OCI-LY1 (cell line): ENCODE results near the gene EPC2.

Source experiments
- H2AFZ ChIP-seq: fragments of 200-600 bp; sonication (generic), shearing (Covaris generic); 2 replicates; pipeline ENCODE4 v1.6.0; 2014; ENCODE audit warnings: antibody characterized with exemption, mild to moderate bottlenecking, low read length
- H3F3A ChIP-seq: fragments of 200-600 bp; sonication (generic), shearing (Covaris generic); 2 replicates; pipeline ENCODE4 v1.6.0; 2014; ENCODE audit warnings: mild to moderate bottlenecking, antibody characterized with exemption, low read length, moderate library complexity; ENCODE audit not compliant: insufficient read depth
- H3K27ac ChIP-seq: fragments of 200-600 bp; sonication (generic); 2 replicates; pipeline ENCODE4 v1.5.1; 2014; ENCODE audit warnings: low read length, mixed run types, mild to moderate bottlenecking, low read depth; ENCODE audit not compliant: poor library complexity, severe bottlenecking
- H3K27me3 ChIP-seq: fragments of 200-600 bp; sonication (generic); 2 replicates; pipeline ENCODE4 v1.6.0; 2014; ENCODE audit warnings: antibody characterized with exemption, mild to moderate bottlenecking, low read length, moderate library complexity; ENCODE audit not compliant: insufficient read depth
- H3K36me3 ChIP-seq: fragments of 200-600 bp; sonication (generic); 2 replicates; pipeline ENCODE4 v1.6.1; 2014; ENCODE audit warnings: mild to moderate bottlenecking, antibody characterized with exemption, low read length, moderate library complexity, mixed read lengths; ENCODE audit not compliant: insufficient read depth
- H3K4me1 ChIP-seq: fragments of 200-600 bp; sonication (generic); 2 replicates; pipeline ENCODE4 v1.5.1; 2014; ENCODE audit warnings: mild to moderate bottlenecking, low read length, moderate library complexity; ENCODE audit not compliant: insufficient read depth, severe bottlenecking
- H3K4me2 ChIP-seq: fragments of 200-600 bp; sonication (generic), shearing (Covaris generic); 2 replicates; pipeline ENCODE4 v1.6.1; 2014; ENCODE audit warnings: low read length
- H3K4me3 ChIP-seq: fragments of 200-600 bp; sonication (generic); 2 replicates; pipeline ENCODE4 v1.5.1; 2014; ENCODE audit warnings: low read length, low read depth, mild to moderate bottlenecking, mixed read lengths; ENCODE audit not compliant: poor library complexity, severe bottlenecking
- H3K79me2 ChIP-seq: fragments of 200-600 bp; shearing (Covaris generic); 2 replicates; pipeline ENCODE4 v1.6.1; 2016; ENCODE audit warnings: mixed run types, low read length, mixed read lengths; ENCODE audit not compliant: insufficient read depth
- H3K9ac ChIP-seq: fragments of 200-600 bp; sonication (generic), shearing (Covaris generic); 2 replicates; pipeline ENCODE4 v1.6.1; 2014; ENCODE audit warnings: mild to moderate bottlenecking, low read length, mixed read lengths
- H3K9me2 ChIP-seq: fragments of 200-600 bp; sonication (generic), shearing (Covaris generic); 2 replicates; pipeline ENCODE4 v1.6.1; 2014; ENCODE audit warnings: low read depth, mild to moderate bottlenecking, low read length, mixed read lengths
- H3K9me3 ChIP-seq: fragments of 200-600 bp; shearing (Covaris generic); 2 replicates; pipeline ENCODE4 v1.6.1; 2014; ENCODE audit warnings: low read length, mixed read lengths
- H4K20me1 ChIP-seq: fragments of 200-600 bp; sonication (generic), shearing (Covaris generic); 2 replicates; pipeline ENCODE4 v1.6.0; 2016; ENCODE audit warnings: mild to moderate bottlenecking, low read length; ENCODE audit not compliant: insufficient read depth
- EZH2 ChIP-seq: fragments of 200-600 bp; sonication (generic), shearing (Covaris generic); IDR thresholded peaks from 2 replicates; pipeline ENCODE4 v1.8.0; 2017; ENCODE audit warnings: borderline replicate concordance, mixed run types, mild to moderate bottlenecking, antibody characterized with exemption, low read length, moderate library complexity, mixed read lengths
- TF ChIP-seq, protein P1 (sequence below): fragments of 200-600 bp; sonication (generic), shearing (Covaris generic); IDR thresholded peaks from 2 replicates; pipeline ENCODE4 v1.5.1; 2017; ENCODE audit warnings: mild to moderate bottlenecking, antibody characterized with exemption, low read length, moderate library complexity, mixed read lengths

Gene EPC2

DNA sequence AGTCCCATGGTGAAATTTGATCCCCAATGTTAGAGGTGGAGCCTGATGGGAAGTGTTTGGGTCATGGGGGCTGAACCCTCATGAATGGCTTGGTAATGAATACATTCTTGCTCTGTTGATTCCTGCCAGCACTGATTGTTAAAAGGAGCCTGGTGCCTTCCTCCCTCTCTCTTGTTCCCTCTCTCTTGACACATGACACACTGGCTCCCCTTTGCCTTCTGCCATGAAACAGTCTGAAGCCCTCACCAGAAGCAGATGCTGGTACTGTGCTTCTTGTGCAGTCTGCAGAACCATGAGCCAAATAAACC is 30.6 kb upstream of the EPC2 start:
- no peaks in the 10 kb centered on the region for H3K9me3 ChIP-seq
- H3K4me3 ChIP-seq: no peak overlapping the region
- H3K4me1 ChIP-seq: peaks cover 11% of the 10 kb centered on the region
- TF ChIP-seq, protein P1, sequence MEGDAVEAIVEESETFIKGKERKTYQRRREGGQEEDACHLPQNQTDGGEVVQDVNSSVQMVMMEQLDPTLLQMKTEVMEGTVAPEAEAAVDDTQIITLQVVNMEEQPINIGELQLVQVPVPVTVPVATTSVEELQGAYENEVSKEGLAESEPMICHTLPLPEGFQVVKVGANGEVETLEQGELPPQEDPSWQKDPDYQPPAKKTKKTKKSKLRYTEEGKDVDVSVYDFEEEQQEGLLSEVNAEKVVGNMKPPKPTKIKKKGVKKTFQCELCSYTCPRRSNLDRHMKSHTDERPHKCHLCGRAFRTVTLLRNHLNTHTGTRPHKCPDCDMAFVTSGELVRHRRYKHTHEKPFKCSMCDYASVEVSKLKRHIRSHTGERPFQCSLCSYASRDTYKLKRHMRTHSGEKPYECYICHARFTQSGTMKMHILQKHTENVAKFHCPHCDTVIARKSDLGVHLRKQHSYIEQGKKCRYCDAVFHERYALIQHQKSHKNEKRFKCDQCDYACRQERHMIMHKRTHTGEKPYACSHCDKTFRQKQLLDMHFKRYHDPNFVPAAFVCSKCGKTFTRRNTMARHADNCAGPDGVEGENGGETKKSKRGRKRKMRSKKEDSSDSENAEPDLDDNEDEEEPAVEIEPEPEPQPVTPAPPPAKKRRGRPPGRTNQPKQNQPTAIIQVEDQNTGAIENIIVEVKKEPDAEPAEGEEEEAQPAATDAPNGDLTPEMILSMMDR: no peak
- no peak for TF ChIP-seq EZH2
- no peak overlapping the region for H3K27ac ChIP-seq
- H3K4me2 ChIP-seq: peak overlapping the region; percentile 15; the same call in 1 of the 2 replicates
- H3K36me3 ChIP-seq: no peaks in the 10 kb centered on the region
- no peaks in the 10 kb centered on the region for H3F3A ChIP-seq
- no peaks in the 10 kb centered on the region for H3K9me2 ChIP-seq
- H4K20me1 ChIP-seq: no peaks in the 10 kb centered on the region
- H2AFZ ChIP-seq: 0 out of 2 replicates have a peak overlapping the region, but pooled peaks have one; percentile 29
- H3K27me3 ChIP-seq: no peaks in the 10 kb centered on the region
- H3K79me2 ChIP-seq: no peaks in the 10 kb centered on the region
- no peak overlapping the region for H3K9ac ChIP-seq

DNA sequence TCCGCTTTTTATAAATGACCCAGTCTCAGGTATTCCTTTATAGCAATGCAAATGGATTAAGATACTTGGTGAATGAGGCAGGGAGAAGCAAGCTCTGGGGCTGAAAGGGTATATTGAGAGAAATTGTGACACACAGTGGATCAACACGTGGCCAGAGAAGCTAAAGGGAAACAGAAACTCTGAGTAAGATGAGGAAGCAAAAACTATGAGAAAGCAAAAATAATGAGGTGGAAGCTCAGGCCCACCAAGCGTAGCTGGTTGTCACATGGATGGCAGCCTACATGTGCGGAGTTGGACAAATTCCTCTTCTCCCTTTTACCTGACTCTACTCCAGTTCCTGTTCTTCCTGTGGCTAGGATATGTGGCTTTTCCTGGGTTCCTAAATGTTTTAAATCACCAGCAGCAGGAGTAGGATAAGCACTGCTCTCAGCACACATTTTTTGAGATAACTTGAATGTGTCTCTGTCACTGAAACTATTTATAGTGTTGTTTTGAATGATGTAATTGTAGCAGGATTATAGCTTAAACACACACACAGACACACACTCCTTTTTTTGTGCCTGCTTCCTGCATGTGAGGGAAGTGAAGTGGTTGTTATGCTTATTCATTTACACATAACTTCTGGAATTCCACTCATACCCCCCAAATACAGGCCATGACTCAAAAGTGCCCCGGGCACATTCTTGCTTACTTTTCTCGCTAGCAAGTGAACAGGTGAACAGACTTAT is 30.1 kb upstream of the EPC2 start:
- no peaks in the 10 kb centered on the region for H3F3A ChIP-seq
- no peaks in the 10 kb centered on the region for H3K9me3 ChIP-seq
- H3K9me2 ChIP-seq: no peaks in the 10 kb centered on the region
- TF ChIP-seq, protein P1: no peak
- TF ChIP-seq EZH2: no peak
- H3K79me2 ChIP-seq: no peaks in the 10 kb centered on the region
- no peaks in the 10 kb centered on the region for H3K27me3 ChIP-seq
- peak overlapping the region; percentile 15; the same call in 1 of the 2 replicates for H3K4me2 ChIP-seq
- H3K4me1 ChIP-seq: peaks cover 15% of the 10 kb centered on the region
- H3K4me3 ChIP-seq: no peak overlapping the region
- no peak overlapping the region for H3K27ac ChIP-seq
- H2AFZ ChIP-seq: 0 out of 2 replicates have a peak overlapping the region, but pooled peaks have one; percentile 79
- no peak overlapping the region; the same call in 1 of the 2 replicates for H3K9ac ChIP-seq
- H4K20me1 ChIP-seq: no peaks in the 10 kb centered on the region
- H3K36me3 ChIP-seq: no peaks in the 10 kb centered on the region

DNA sequence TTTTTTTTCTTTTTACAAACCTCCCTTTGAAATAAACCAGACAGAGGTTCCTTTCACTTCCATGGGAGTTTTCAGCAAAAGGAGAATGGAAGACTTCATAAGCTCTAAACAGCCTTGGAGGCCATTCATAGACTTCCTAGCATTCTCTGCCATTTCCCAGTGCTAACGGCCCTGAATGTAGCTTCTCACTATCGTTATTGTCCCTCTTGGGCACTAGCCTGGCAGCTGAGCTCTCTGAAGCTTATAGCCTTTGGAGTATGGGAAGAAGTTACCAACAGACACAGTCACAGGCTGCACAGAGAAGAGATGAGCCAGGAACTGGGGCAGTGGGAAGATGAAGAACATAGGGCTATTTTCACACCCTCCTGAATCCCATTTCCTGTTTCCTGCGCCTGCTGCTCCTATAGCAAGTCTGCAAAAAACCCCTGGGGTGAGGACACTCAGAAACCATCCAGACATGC is 29.1 kb upstream of the EPC2 start:
- H2AFZ ChIP-seq: no peak overlapping the region
- no peaks in the 10 kb centered on the region for H3K79me2 ChIP-seq
- no peaks in the 10 kb centered on the region for H3K9me2 ChIP-seq
- H3K36me3 ChIP-seq: no peaks in the 10 kb centered on the region
- no peak overlapping the region for H3K9ac ChIP-seq
- no peak overlapping the region for H3K4me2 ChIP-seq
- no peak overlapping the region for H3K4me3 ChIP-seq
- H3K27ac ChIP-seq: no peak overlapping the region
- H4K20me1 ChIP-seq: no peaks in the 10 kb centered on the region
- TF ChIP-seq EZH2: no peak
- TF ChIP-seq, protein P1: no peak
- H3F3A ChIP-seq: no peaks in the 10 kb centered on the region
- H3K27me3 ChIP-seq: no peaks in the 10 kb centered on the region
- H3K4me1 ChIP-seq: peaks cover 18% of the 10 kb centered on the region
- no peaks in the 10 kb centered on the region for H3K9me3 ChIP-seq
